Panc1 (cell line): ENCODE data around the gene NDUFV1.

Experiments
- POLR2AphosphoS5 ChIP-seq: IDR thresholded peaks from 2 replicates; pipeline ENCODE4 v1.6.1; 2012; ENCODE audit warnings: mild to moderate bottlenecking, low read depth, low read length, moderate library complexity
- SIN3A ChIP-seq: IDR thresholded peaks from 2 replicates; pipeline ENCODE4 v1.6.1; 2012; ENCODE audit warnings: low read depth, mild to moderate bottlenecking, low read length, moderate library complexity, borderline replicate concordance; ENCODE audit not compliant: insufficient read depth
- TCF7L2 ChIP-seq: IDR thresholded peaks from 2 replicates; pipeline ENCODE4 v1.6.1; 2011; ENCODE audit warnings: mild to moderate bottlenecking, low read depth, low read length, inconsistent platforms
- TF ChIP-seq, protein P1 (sequence below): fragments of 450-650 bp; IDR thresholded peaks from 2 replicates; pipeline ENCODE4 v1.5.1; 2017; ENCODE audit warnings: mild to moderate bottlenecking
- TF ChIP-seq, protein P2 (sequence below), 2 experiments: IDR thresholded peaks; 2 replicates each; pipeline ENCODE4 v1.6.1; 2011 to 2012; ENCODE audit warnings: low read depth in 2 of 2, control low read depth in 1 of 2, low read length in 1 of 2, mild to moderate bottlenecking in 1 of 2, moderate library complexity in 1 of 2; ENCODE audit not compliant: insufficient read depth in 1 of 2

DNA sequence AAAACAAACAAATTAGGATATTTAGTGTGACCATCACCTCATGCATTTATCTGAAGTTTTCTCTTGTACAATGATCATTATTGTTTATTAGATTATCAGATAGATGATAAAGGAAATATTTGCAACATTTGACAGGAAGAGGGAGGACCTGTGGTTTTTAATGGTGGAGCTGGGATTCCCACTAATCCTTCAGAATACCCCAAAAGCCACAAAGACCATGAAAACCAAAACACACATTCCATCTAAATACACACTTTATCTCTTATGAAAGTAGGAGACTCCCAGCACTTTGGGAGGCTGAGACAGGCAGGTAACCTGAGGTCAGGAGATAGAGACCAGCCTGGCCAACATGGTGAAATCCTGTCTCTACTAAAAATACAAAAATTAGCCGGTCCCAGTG lies 7.6 kb upstream of the NDUFV1 start:
- TF ChIP-seq, protein P1, sequence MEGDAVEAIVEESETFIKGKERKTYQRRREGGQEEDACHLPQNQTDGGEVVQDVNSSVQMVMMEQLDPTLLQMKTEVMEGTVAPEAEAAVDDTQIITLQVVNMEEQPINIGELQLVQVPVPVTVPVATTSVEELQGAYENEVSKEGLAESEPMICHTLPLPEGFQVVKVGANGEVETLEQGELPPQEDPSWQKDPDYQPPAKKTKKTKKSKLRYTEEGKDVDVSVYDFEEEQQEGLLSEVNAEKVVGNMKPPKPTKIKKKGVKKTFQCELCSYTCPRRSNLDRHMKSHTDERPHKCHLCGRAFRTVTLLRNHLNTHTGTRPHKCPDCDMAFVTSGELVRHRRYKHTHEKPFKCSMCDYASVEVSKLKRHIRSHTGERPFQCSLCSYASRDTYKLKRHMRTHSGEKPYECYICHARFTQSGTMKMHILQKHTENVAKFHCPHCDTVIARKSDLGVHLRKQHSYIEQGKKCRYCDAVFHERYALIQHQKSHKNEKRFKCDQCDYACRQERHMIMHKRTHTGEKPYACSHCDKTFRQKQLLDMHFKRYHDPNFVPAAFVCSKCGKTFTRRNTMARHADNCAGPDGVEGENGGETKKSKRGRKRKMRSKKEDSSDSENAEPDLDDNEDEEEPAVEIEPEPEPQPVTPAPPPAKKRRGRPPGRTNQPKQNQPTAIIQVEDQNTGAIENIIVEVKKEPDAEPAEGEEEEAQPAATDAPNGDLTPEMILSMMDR = no peak
- TF ChIP-seq SIN3A (no peak), POLR2AphosphoS5 (no peak), TCF7L2 (no peak)
- TF ChIP-seq, protein P2, sequence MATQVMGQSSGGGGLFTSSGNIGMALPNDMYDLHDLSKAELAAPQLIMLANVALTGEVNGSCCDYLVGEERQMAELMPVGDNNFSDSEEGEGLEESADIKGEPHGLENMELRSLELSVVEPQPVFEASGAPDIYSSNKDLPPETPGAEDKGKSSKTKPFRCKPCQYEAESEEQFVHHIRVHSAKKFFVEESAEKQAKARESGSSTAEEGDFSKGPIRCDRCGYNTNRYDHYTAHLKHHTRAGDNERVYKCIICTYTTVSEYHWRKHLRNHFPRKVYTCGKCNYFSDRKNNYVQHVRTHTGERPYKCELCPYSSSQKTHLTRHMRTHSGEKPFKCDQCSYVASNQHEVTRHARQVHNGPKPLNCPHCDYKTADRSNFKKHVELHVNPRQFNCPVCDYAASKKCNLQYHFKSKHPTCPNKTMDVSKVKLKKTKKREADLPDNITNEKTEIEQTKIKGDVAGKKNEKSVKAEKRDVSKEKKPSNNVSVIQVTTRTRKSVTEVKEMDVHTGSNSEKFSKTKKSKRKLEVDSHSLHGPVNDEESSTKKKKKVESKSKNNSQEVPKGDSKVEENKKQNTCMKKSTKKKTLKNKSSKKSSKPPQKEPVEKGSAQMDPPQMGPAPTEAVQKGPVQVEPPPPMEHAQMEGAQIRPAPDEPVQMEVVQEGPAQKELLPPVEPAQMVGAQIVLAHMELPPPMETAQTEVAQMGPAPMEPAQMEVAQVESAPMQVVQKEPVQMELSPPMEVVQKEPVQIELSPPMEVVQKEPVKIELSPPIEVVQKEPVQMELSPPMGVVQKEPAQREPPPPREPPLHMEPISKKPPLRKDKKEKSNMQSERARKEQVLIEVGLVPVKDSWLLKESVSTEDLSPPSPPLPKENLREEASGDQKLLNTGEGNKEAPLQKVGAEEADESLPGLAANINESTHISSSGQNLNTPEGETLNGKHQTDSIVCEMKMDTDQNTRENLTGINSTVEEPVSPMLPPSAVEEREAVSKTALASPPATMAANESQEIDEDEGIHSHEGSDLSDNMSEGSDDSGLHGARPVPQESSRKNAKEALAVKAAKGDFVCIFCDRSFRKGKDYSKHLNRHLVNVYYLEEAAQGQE (IDR thresholded peaks at IDR 0.05; ENCODE audit: insufficient read depth in 1 of 2, low read depth in 2 of 2, low read length in 1 of 2) = no peak
